Choroid plexus epithelial cell (primary cell): ENCODE measurements around the gene CNOT4.

Source experiments
- DNase-seq: peaks from one replicate; pipeline ENCODE4 v3.0.0-alpha.2; 2010; ENCODE audit warnings: low read depth
- H3K4me3 ChIP-seq: 2 replicates; pipeline ENCODE4 v1.5.1; 2011; ENCODE audit warnings: low read depth, mild to moderate bottlenecking, control low read depth, low read length, moderate library complexity
- CTCF ChIP-seq: conservative IDR thresholded peaks from 2 replicates; pipeline ENCODE4 v1.5.1; 2011; ENCODE audit warnings: low read depth, mild to moderate bottlenecking, control low read depth, inconsistent platforms, low read length, moderate library complexity

The CNOT4 gene

GRCh38 chr7:135517060-135517459 is 7.2 kb upstream of the CNOT4 start:
- DNase-seq: no peak
- no peak overlapping the region for H3K4me3 ChIP-seq
- TF ChIP-seq CTCF: no peak

DNA sequence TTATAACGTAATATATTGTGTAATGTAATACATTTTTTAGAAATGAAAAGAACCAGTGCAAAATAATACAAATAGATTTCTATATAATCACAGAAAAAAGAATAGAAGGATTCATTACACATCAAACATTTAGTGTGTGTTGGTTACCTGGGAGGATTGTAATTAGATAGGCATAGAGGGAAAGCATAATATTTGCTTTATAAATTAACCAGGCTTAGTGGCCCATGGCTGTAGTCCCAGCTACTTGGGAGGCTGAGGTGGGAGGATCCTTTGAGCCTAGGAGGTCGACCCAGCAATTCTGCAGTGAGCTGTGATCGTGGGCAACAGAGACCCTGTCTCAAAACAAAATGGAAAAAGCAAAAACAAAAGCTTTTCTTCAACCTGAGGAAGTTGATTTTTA is 5.0 kb upstream of the CNOT4 start:
- no peak for DNase-seq
- no peak for TF ChIP-seq CTCF
- no peak overlapping the region for H3K4me3 ChIP-seq

DNA sequence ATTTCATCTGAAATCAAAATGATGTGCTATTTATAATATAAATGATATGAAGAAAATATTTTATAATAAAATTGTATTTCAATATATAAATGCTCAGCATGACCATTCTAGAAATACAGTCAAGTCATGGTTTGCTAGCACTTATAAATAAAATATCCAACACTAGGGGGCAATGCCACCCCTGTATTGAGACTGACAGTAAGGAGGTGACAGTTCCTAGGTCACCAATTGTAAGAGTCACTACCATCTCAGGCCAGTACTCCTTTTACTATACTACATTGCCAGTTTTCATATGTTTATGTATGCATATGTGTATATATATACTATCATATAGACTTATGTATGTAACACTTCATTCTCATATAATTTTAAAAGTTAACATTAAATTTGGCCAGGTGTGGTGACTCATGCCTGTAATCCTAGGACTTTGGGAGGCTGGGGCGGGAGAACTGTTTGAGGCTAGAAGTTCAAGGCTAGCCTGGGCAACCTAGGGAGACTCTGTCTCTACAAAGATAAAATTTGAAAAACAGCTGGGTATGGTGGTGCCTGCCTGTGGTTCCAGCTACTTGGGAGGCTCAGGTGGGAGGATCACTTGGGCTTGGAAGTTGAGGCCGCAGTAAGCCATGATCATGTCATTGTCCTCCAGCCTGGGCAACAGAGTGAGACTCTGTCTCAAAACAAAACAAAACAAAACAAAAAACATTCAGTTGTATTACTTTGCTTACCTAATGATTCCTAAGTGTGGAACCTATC is 2.4 kb upstream of the CNOT4 start:
- peak; percentile 76 for DNase-seq
- peak; percentile 65 for TF ChIP-seq CTCF

GRCh38 chr7:135510592-135511183 is 786 bp upstream of the CNOT4 start:
- DNase-seq: peak; percentile 48
- peak overlapping the region; percentile 87 for H3K4me3 ChIP-seq
- TF ChIP-seq CTCF: peak; percentile 54

More for the DNA sequence above, 2.4 kb upstream of the CNOT4 start:
- no peak overlapping the region for H3K4me3 ChIP-seq

DNA sequence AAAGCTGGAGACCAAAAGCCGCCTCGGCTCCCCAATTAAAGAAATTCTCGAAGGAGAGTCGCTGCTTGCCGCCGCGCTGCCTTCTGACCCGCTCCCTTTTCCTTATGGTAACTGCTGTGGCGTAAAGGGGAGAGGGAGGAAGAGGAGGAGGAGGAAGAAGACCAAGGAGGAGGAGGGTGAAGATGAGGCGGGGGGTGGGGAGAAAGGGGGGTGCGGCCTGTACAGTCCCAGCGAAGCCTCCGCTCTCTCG is 388 bp downstream of the CNOT4 start:
- no peak for TF ChIP-seq CTCF
- peak overlapping the region; percentile 95 for H3K4me3 ChIP-seq
- no peak for DNase-seq

- peak; percentile 50 for DNase-seq
- no peak for TF ChIP-seq CTCF
- H3K4me3 ChIP-seq: peak overlapping the region; percentile 95
Measured at GRCh38 chr7:135508883-135509588, 866 bp downstream of the CNOT4 start.
